Ovary (tissue), 9 donors: ENCODE results near the gene PRKCD. TPM values are rescaled to one million over a fixed set of nuclear protein-coding genes. Genes with fewer than 3 reads are reported as not detected.
A peak's percentile ranks its signal among the peaks of the same experiment; 100 is the strongest.

ENCODE experiments used
- DNase-seq, 5 donors: peaks; one replicate each; pipeline ENCODE4 v3.0.0-alpha.2; 2019 to 2020
- H3K27ac ChIP-seq, 2 donors: fragments of 200-600 bp; one replicate each; pipeline versions ENCODE4 v1.5.1 to v1.8.0; 2019 to 2022
- H3K27me3 ChIP-seq: fragments of 200-600 bp; one replicate; pipeline ENCODE4 v1.8.0; 2022
- H3K36me3 ChIP-seq: fragments of 200-600 bp; sonication (generic); one replicate; pipeline ENCODE4 v1.5.1; 2019
- H3K4me1 ChIP-seq: one replicate; pipeline ENCODE4 v1.8.1; 2013; ENCODE audit warnings: mild to moderate bottlenecking, moderate library complexity; ENCODE audit not compliant: insufficient read depth
- H3K4me3 ChIP-seq: fragments of 200-600 bp; sonication (generic); one replicate; pipeline ENCODE4 v1.5.1; 2017
- H3K9me3 ChIP-seq, 2 donors: fragments of 200-600 bp in 1 of 2; sonication (generic) in 1 of 2; one replicate each; pipeline versions ENCODE4 v1.5.1 to v1.8.1; 2013 to 2019; ENCODE audit warnings: mild to moderate bottlenecking in 1 of 2, moderate library complexity in 1 of 2
- CTCF ChIP-seq, 3 donors: fragments of 450-650 bp in 2 of 3; fragments of 200-600 bp in 1 of 3; IDR thresholded peaks; one replicate each; pipeline versions ENCODE4 v1.5.1 to v1.8.0; 2016 to 2022; ENCODE audit warnings: antibody characterized with exemption in 3 of 3, mild to moderate bottlenecking in 1 of 3
- EP300 ChIP-seq: sonication (generic); formaldehyde crosslinking; IDR thresholded peaks from one replicate; pipeline ENCODE4 v1.6.1; 2017; ENCODE audit warnings: antibody characterized with exemption
- POLR2A ChIP-seq: fragments of 450-650 bp; IDR thresholded peaks from one replicate; pipeline ENCODE4 v1.6.1; 2017; ENCODE audit warnings: antibody characterized with exemption, mild to moderate bottlenecking, moderate library complexity
- WGBS, 3 donors: extraction: QIAGEN DNeasy Blood & Tissue Kit in 1 of 3; methylation state at CpG; one replicate each; pipeline versions ENCODE4 v1.1.5 to v1.1.7; 2013 to 2017; 5-methylcytosine and 5-hydroxymethylcytosine counted together
- intact Hi-C, 4 donors: fragments of 100-400 bp; cut with DNase I; formaldehyde crosslinking; loops; one replicate each; pipeline versions ENCODE4 v1.11.0 to v1.15.1; 2022 to 2023
- polyA plus RNA-seq, 2 donors: library from polyadenylated mRNA; stranded (reverse); fragments of 200-250 nt in 1 of 2; fragments of 350-450 nt in 1 of 2; fragmentation: Illumina TruSeq in 1 of 2; extraction: RNeasy Lipid Tissue Mini Kit (QIAGEN cat#74804) in 1 of 2; gene quantifications; one replicate each; pipeline ENCODE4 v1.2.3, GENCODE V29; 2013 to 2014
- total RNA-seq, 7 donors: library from RNA; depleted of rRNA in 2 of 7; stranded (reverse); fragments of >200 nt in 2 of 7; fragmentation: NEBNext Ultra II Directional in 3 of 7; extraction: Animal tissue kit (Norgen Biotek cat#: 25700) in 3 of 7; gene quantifications; one replicate each; pipeline versions ENCODE4 v1.1.0 to v1.2.4, GENCODE V29; 2016 to 2023
- donor health status: DM: no; HTN: no; CAD: no; lungs with moderate emphysema.
- donor health status: DM: no; HTN: no; CAD: no.
- donor health status: Bipolar disorder and iron deficiency.
- donor health status: DM: yes; HTN: yes; CAD: no.
- donor health status: DM: no; HTN: no; CAD: no.
- donor health status: DM: yes; HTN: yes; CAD: no.

Gene PRKCD
- total and polyA plus RNA-seq, 9 donors, result 6.6 to 22.2 (median 15.2) TPM

- no peaks in the 10 kb centered on the region for H3K27me3 ChIP-seq
- DNase-seq, result no peak
- no peaks in the 10 kb centered on the region for H3K4me1 ChIP-seq
- no peak overlapping the region for H3K4me3 ChIP-seq
- H3K27ac ChIP-seq, result no peak overlapping the region
- intact Hi-C loops, result no loop called here
- 83 to 90% (median 87%) methylated on average over 16 of the region's 16 CpGs for WGBS, 3 donors
- no peaks in the 10 kb centered on the region for H3K36me3 ChIP-seq
- H3K9me3 ChIP-seq, result no peaks in the 10 kb centered on the region
- TF ChIP-seq CTCF (IDR thresholded peaks at IDR 0.05) (no peak), POLR2A (no peak), EP300 (no peak)
Observed at GRCh38 chr3:53230041-53230621, 69.1 kb downstream of the PRKCD start.

GRCh38 chr3:53230789-53231188, 69.8 kb downstream of the PRKCD start:
- DNase-seq, result no peak
- Histone ChIP-seq H3K4me1 (no peaks in the 10 kb centered on the region), H3K36me3 (no peaks in the 10 kb centered on the region), H3K27me3 (no peaks in the 10 kb centered on the region), H3K27ac (no peak overlapping the region), H3K4me3 (no peak overlapping the region), H3K9me3 (no peaks in the 10 kb centered on the region)
- intact Hi-C loops, result no loop called here
- 88 to 95% (median 88%) methylated on average over 5 of the region's 5 CpGs for WGBS, 3 donors
- TF ChIP-seq CTCF (IDR thresholded peaks at IDR 0.05) (no peak), EP300 (no peak), POLR2A (no peak)

- no peak overlapping the region for H3K27ac ChIP-seq
- intact Hi-C loops, result no loop called here
- H3K36me3 ChIP-seq, result no peaks in the 10 kb centered on the region
- no peaks in the 10 kb centered on the region for H3K9me3 ChIP-seq
- 77 to 92% (median 81%) methylated on average over 13 of the region's 13 CpGs for WGBS, 3 donors
- H3K4me1 ChIP-seq, result peaks cover 4% of the 10 kb centered on the region
- H3K27me3 ChIP-seq, result no peaks in the 10 kb centered on the region
- TF ChIP-seq POLR2A, result no peak
- no peak for TF ChIP-seq EP300
- TF ChIP-seq CTCF (IDR thresholded peaks at IDR 0.05), result no peak
- peak in 2 of 5 donors; percentile 9 to 13 for DNase-seq
- no peak overlapping the region for H3K4me3 ChIP-seq
Observed at GRCh38 chr3:53231532-53232511, 70.8 kb downstream of the PRKCD start.

GRCh38 chr3:53232641-53233377, 71.8 kb downstream of the PRKCD start:
- Histone ChIP-seq H3K36me3 (no peaks in the 10 kb centered on the region), H3K4me3 (no peak overlapping the region), H3K27ac (no peak overlapping the region), H3K27me3 (no peaks in the 10 kb centered on the region), H3K4me1 (peaks cover 4% of the 10 kb centered on the region), H3K9me3 (no peaks in the 10 kb centered on the region)
- WGBS, 3 donors, result 69 to 71% (median 70%) methylated on average over 16 to 18 of the region's 18 CpGs
- intact Hi-C loops, result no loop called here
- no peak for TF ChIP-seq POLR2A
- no peak for TF ChIP-seq EP300
- TF ChIP-seq CTCF (IDR thresholded peaks at IDR 0.05), result no peak
- DNase-seq, result peak in 1 of 5 donors; percentile 14
